ENCODE results near the gene RAB11FIP3. TPM values are rescaled to one million over a fixed set of nuclear protein-coding genes. Genes with fewer than 3 reads are reported as not detected.
"Not testable (repeated sequence)": the region's sequence is repeated elsewhere in the genome, so short reads cannot be mapped to it uniquely, and the experiment has no call there.

RAB11FIP3 gene
- total and polyA plus RNA-seq, 8 donors, result 6.7 to 102 (median 18.1) TPM

DNA sequence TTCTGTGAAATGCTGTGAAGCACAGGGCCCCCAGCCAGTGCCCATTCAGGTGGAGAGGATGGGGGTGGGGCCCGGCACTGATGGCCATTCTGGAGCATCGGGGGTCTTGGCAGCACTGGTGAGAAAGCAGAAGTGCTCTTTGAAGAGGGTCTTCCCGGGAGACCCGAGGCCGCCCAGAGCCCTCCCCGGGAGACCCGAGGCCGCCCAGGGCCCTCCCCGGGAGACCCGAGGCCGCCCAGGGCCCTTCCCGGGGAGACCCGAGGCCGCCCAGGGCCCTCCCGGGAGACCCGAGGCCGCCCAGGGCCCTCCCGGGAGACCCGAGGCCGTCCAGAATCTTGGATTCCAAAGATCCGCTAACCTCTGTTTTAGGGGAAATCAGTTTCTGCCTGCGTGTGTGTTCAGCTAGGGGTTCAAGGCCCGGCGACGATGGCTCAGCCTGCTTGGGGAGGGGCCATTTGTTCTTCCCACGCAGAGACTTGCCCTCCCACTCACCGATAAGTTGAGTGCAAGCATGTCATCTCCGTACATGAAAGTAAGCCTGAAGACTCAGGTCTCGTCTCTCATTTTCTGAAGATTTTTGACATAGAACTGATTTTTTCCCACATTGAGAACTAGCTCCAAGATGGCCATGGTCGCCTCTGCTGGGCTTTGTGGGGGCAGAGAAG, 66.9 kb downstream of the RAB11FIP3 start:
- Histone ChIP-seq H3K27me3 (no peaks in the 10 kb centered on the region), H3K9me3 (no peaks in the 10 kb centered on the region), H3K4me1 (no peaks in the 10 kb centered on the region), H3K27ac (no peak overlapping the region), H3K4me3 (no peak overlapping the region), H3K36me3 (peaks cover 12 to 53% (median 51%) of the 10 kb centered on the region in 4 donors)
- WGBS, 5 donors, result 93 to 97% (median 94%) methylated on average over 21 to 30 of the region's 30 CpGs
- intact Hi-C loops (cut with DNase I; ENCODE audit: low total_unique reads), result no loop called here
- TF ChIP-seq POLR2AphosphoS5 (IDR thresholded peaks at IDR 0.05) (no peak), EP300 (IDR thresholded peaks at IDR 0.05) (no peak), POLR2A (IDR thresholded peaks at IDR 0.05) (no peak)
- TF ChIP-seq, protein P1, sequence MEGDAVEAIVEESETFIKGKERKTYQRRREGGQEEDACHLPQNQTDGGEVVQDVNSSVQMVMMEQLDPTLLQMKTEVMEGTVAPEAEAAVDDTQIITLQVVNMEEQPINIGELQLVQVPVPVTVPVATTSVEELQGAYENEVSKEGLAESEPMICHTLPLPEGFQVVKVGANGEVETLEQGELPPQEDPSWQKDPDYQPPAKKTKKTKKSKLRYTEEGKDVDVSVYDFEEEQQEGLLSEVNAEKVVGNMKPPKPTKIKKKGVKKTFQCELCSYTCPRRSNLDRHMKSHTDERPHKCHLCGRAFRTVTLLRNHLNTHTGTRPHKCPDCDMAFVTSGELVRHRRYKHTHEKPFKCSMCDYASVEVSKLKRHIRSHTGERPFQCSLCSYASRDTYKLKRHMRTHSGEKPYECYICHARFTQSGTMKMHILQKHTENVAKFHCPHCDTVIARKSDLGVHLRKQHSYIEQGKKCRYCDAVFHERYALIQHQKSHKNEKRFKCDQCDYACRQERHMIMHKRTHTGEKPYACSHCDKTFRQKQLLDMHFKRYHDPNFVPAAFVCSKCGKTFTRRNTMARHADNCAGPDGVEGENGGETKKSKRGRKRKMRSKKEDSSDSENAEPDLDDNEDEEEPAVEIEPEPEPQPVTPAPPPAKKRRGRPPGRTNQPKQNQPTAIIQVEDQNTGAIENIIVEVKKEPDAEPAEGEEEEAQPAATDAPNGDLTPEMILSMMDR (IDR thresholded peaks at IDR 0.05), result no peak
- no peak for DNase-seq

DNA sequence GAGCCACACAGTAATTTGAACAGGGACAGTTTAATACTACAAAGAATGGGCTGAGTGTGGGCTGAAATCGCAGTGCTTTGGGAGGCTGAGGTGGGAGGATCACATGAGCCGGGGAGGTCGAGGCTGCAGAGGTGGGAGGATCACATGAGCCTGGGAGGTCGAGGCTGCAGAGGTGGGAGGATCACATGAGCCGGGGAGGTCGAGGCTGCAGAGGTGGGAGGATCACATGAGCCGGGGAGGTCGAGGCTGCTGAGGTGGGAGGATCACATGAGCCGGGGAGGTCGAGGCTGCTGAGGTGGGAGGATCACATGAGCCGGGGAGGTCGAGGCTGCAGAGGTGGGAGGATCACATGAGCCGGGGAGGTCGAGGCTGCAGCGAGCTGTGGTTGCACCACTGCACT, 69.2 kb downstream of the RAB11FIP3 start:
- H3K9me3 ChIP-seq; H3K27me3 ChIP-seq; DNase-seq; intact Hi-C loops (cut with DNase I; ENCODE audit: low total_unique reads); H3K4me1 ChIP-seq; H3K27ac ChIP-seq; H3K4me3 ChIP-seq: not testable (repeated sequence)
- WGBS, 5 donors, result 85 to 91% (median 88%) methylated on average over 15 of the region's 15 CpGs
- H3K36me3 ChIP-seq, result peaks cover 12 to 61% (median 54%) of the 10 kb centered on the region in 4 donors

DNA sequence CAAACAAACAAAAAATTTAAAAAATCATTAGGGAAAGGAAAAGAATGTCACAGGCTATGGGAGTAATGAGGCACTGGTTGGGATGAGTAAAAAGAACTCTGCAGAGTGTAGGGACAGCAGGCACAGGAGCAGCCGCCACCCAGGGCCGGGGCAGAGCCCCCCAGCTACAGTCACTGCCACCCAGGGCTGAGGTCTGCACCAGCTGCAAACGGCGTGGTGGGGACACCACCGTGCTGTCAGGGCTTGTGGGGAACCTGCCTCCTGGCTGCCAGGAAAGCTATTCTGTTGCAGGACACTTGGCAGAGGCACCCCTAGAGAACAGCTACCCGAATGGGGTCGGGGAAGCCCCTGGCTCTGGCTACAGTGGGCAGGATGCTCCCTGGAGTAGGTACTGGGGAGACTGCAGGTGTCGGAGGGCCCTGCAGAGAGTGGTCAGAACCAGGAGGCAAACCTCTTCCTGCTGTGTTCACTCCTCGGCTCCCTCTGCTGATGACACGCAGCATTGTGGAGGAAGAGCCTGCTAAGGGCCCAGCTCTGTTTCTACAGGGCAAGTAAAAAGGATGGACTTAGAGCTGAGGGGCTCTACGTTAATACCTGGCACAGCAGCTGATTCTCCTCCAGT, 69.8 kb downstream of the RAB11FIP3 start:
- Histone ChIP-seq H3K36me3 (peaks cover 8 to 61% (median 51%) of the 10 kb centered on the region in 4 donors), H3K4me1 (no peaks in the 10 kb centered on the region), H3K27ac (no peak overlapping the region), H3K4me3 (no peak overlapping the region), H3K27me3 (no peaks in the 10 kb centered on the region), H3K9me3 (no peaks in the 10 kb centered on the region)
- DNase-seq, result peak in 1 of 2 donors; percentile 51
- intact Hi-C loops (cut with DNase I; ENCODE audit: low total_unique reads), result no loop called here
- WGBS, 5 donors, result 73 to 82% (median 76%) methylated on average over 11 of the region's 11 CpGs
- TF ChIP-seq, protein P1 (IDR thresholded peaks at IDR 0.05), result peak in 1 of 7 experiments; percentile 13
- no peak for TF ChIP-seq POLR2AphosphoS5 (IDR thresholded peaks at IDR 0.05)

DNA sequence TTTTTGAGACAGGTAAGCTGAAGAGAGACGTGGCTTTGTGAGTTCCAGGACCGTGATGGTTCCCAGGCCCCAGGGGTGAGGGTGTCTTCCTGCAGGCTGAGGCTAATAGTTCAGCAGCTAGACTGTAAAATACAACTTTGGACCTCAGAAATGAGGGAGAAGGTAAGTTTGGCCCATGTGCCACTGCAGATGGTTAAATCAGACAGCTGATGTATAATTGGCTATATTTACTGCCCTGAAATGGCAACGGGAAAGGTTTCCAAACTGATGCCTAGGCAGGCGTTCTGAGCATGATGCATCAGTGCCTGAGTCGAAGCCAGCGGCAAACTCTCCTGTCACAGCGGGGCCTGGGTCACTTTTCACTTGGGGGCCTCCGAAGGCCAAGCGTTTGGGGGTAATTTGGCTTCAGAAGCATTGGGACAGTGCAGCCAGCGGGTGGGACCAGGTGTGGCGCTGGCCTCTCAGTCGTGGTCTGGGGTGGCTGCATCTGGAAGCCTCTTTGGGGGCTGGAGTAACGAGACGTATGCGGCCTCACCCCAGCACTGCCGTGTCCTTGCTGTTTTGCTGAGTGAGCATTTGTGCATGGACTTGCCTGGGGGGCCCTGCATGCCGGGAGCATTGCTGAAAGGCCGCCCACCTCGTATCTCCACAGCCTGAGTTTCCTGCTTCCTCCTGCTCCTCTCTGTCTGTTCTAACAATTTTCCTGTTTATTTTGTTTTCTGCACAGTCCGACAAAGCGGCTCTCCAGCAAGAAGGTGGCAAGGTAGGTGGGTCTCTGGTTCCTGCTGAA, 70.8 kb downstream of the RAB11FIP3 start:
- Histone ChIP-seq H3K4me1 (no peaks in the 10 kb centered on the region), H3K4me3 (no peak overlapping the region), H3K36me3 (peaks cover 0 to 51% (median 40%) of the 10 kb centered on the region in 4 donors), H3K27ac (no peak overlapping the region), H3K9me3 (no peaks in the 10 kb centered on the region), H3K27me3 (no peaks in the 10 kb centered on the region)
- no peak for DNase-seq
- intact Hi-C loops (cut with DNase I; ENCODE audit: low total_unique reads), result no loop called here
- 88 to 91% (median 91%) methylated on average over 20 to 21 of the region's 21 CpGs for WGBS, 5 donors
- TF ChIP-seq, protein P1 (IDR thresholded peaks at IDR 0.05), result no peak
- no peak for TF ChIP-seq POLR2A (IDR thresholded peaks at IDR 0.05)
- no peak for TF ChIP-seq EP300 (IDR thresholded peaks at IDR 0.05)
- no peak for TF ChIP-seq POLR2AphosphoS5 (IDR thresholded peaks at IDR 0.05)

Measured in stomach (tissue), 9 donors.